AG10803 (cell line): ENCODE results near the gene ADAD2.

ENCODE experiments used
- DNase-seq: peaks from one replicate; pipeline ENCODE4 v3.0.0; 2010; ENCODE audit warnings: low read depth
- H3K4me3 ChIP-seq: 2 replicates; pipeline ENCODE4 v1.5.1; 2011; ENCODE audit warnings: mild to moderate bottlenecking, low read length, control low read depth
- TF ChIP-seq, protein P1 (sequence below): conservative IDR thresholded peaks from 2 replicates; pipeline ENCODE4 v1.5.1; 2011; ENCODE audit warnings: mild to moderate bottlenecking, low read length, control low read depth, inconsistent platforms

ADAD2 gene

DNA sequence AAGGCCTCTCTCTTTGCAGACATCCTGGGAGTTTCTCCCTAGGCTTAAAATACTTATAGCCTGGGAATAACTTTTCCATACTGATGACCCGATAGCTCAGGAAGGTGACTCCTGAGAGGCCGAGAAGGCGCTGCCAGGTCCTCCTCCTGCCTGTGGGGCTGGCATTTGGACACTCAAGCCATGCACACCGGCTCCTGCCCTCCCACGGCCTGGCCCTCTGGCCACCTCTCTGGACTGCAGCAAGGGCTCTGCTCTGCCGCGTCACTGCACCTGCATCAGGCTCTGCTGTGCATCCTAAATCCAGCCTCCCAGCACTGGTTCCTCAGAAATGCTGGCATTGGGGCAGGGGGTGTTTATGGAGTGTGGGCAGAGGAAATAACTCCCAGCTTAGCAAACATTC, 34.6 kb downstream of the ADAD2 start:
- no peak overlapping the region for H3K4me3 ChIP-seq
- no peak for DNase-seq
- TF ChIP-seq, protein P1, sequence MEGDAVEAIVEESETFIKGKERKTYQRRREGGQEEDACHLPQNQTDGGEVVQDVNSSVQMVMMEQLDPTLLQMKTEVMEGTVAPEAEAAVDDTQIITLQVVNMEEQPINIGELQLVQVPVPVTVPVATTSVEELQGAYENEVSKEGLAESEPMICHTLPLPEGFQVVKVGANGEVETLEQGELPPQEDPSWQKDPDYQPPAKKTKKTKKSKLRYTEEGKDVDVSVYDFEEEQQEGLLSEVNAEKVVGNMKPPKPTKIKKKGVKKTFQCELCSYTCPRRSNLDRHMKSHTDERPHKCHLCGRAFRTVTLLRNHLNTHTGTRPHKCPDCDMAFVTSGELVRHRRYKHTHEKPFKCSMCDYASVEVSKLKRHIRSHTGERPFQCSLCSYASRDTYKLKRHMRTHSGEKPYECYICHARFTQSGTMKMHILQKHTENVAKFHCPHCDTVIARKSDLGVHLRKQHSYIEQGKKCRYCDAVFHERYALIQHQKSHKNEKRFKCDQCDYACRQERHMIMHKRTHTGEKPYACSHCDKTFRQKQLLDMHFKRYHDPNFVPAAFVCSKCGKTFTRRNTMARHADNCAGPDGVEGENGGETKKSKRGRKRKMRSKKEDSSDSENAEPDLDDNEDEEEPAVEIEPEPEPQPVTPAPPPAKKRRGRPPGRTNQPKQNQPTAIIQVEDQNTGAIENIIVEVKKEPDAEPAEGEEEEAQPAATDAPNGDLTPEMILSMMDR = no peak

DNA sequence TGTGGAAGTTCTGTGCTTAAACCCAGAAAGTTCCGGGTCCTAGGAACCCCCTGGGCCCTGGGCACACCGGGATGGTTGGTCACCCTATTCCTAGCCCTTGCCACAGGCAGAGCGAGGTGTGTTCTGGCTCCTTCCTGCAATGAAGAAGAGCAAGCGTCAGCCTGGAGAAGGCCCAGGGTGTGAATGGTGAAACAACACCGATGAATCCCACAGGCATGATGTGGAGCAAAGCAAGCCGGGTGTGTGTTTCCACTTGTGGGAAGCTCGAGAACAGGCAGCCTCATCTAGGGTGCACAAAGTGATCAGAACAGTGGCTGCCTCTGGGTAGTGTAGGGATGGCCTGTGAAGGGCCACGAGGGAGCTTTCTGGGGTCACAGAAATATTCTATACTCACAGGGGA, 35.1 kb downstream of the ADAD2 start:
- TF ChIP-seq, protein P1 = no peak

DNA sequence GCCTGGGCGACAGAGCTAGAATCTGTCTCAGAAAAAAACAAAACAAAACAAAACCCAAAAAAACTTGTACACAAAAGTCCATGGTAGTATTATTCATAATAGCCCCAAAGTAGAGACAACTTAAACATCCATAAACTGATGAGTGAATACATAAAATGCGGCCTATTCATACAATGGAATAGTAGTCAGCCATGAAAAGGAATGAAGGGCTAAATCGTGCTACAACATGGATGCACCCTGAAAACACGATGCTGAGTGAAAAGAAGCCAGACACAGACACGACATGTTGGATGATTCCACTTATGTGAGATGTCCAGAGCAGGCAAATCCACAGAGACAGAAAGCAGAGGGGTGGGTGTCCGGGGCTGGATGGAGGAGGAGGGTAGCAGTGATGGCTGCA, 36.6 kb downstream of the ADAD2 start:
- no peak overlapping the region for H3K4me3 ChIP-seq
- DNase-seq = no peak
- TF ChIP-seq, protein P1 = no peak

More for the DNA sequence above, 35.1 kb downstream of the ADAD2 start:
- DNase-seq = peak; percentile 17
- H3K4me3 ChIP-seq = no peak overlapping the region

DNA sequence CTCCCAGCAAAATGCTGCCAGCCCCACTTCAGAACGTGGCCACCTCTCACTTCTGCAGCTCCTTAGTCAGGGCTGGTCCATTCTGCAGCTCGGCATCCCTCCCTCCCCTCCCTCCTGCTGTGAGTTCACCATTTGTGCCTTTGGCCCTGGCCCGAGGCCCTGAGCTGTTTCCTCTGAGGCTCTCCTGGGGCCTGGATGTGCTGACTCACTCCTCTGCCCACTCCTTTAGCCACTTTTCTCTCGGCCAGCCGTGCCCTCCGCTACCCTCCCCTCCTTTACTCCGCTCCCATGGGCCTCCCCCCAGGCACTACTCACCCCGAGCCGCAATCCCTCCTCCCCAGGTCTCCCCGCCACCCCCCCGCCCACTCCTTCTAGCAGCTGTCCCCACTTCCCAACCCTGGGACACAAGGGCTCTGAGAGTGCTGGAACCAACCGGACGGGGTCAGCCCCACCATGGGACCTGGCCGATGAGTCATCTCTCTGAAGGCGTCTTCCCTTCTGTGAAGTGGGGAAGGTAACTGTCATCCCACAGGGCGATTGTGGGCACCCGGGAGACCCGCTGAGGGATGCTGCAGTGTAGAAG, 37.4 kb downstream of the ADAD2 start:
- H3K4me3 ChIP-seq = no peak overlapping the region
- peak; percentile 83 for DNase-seq
- TF ChIP-seq, protein P1 = no peak

DNA sequence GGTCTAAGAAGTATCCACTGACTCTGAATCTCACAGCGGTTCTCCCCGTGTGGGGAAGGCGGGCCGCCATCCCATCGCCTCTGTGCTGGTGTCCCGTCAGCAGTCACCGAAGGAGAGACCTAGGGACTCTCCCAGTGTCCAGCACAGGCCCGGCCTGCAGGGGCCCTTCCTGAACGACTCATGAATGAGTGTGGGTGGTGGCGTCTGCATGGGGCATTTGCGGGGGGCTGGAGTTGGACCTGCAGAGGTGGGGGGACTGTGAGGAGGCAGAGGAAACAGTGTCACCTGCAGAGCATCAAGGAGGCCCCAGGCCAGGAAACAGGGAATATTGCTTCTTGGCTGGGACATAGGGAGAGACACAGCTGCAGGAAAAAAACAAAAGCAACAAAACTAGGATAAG, 38.5 kb downstream of the ADAD2 start:
- TF ChIP-seq, protein P1 = no peak
- DNase-seq = no peak
- H3K4me3 ChIP-seq = no peak overlapping the region

DNA sequence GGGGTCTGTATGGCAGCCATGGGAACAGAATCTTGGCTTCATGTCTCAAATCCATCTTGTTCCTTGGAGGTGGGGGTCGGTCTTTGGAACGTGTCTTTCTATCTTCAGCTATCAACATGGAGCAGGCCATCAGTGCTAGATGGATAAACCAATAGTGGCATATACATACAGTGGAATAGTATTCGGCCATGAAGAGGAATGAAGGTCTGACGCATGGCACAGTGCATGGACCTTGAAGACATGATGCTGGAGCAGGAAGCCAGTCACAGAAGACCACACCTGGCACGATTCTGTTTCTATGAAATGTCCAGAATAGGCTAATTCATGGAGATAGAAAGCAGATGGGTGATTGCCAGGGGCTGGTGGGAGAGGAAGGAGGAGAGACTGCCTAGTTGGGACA, 41.1 kb downstream of the ADAD2 start:
- DNase-seq = no peak
- TF ChIP-seq, protein P1 = no peak
- H3K4me3 ChIP-seq = no peak overlapping the region

DNA sequence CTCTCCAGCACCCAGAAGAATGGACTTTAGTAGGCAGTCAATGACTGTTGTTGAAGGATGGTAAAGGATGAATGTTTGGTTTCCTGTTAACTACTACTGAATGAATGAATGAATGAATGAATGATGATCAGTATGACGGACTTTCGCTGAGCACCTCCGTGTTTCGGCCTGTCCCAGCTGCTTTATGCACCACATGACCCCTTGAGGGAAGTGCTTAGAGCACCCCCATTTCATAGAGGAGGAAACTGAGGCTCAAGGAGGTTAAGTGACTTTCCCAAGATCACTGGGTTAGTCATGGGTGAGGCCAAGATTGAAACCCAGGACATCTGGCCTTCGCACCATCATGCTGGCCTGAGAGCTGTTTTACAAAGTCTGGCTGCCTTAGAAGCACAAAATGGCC, 42.0 kb downstream of the ADAD2 start:
- DNase-seq = no peak
- no peak overlapping the region for H3K4me3 ChIP-seq
- TF ChIP-seq, protein P1 = no peak
